DOHH2 (cell line): ENCODE results near the gene DNMT1.

Source experiments
- H3F3A ChIP-seq: fragments of 200-600 bp; sonication (generic), shearing (Covaris generic); 2 replicates; pipeline ENCODE4 v1.6.0; 2016; ENCODE audit warnings: antibody characterized with exemption, mild to moderate bottlenecking; ENCODE audit not compliant: control insufficient read depth, insufficient read depth
- H3K27ac ChIP-seq: fragments of 200-600 bp; sonication (generic); 2 replicates; pipeline ENCODE4 v1.5.1; 2014; ENCODE audit warnings: low read depth, mild to moderate bottlenecking, low read length, moderate library complexity
- H3K27me3 ChIP-seq: fragments of 200-600 bp; sonication (generic); 2 replicates; pipeline ENCODE4 v1.6.1; 2014; ENCODE audit warnings: mild to moderate bottlenecking, low read length, mixed read lengths; ENCODE audit not compliant: control insufficient read depth
- H3K36me3 ChIP-seq: fragments of 200-600 bp; sonication (generic); 2 replicates; pipeline ENCODE4 v1.6.1; 2014; ENCODE audit warnings: mild to moderate bottlenecking, low read length, moderate library complexity, mixed read lengths; ENCODE audit not compliant: control insufficient read depth
- H3K4me1 ChIP-seq: fragments of 200-600 bp; sonication (generic); 2 replicates; pipeline ENCODE4 v1.6.1; 2014; ENCODE audit warnings: mild to moderate bottlenecking, low read length, mixed read lengths; ENCODE audit not compliant: control insufficient read depth
- H3K4me2 ChIP-seq: fragments of 200-600 bp; sonication (generic); 2 replicates; pipeline ENCODE4 v1.6.0; 2014; ENCODE audit warnings: mild to moderate bottlenecking, low read length, moderate library complexity
- H3K4me3 ChIP-seq: fragments of 200-600 bp; sonication (generic); 2 replicates; pipeline ENCODE4 v1.5.1; 2014; ENCODE audit warnings: mild to moderate bottlenecking, low read length, mixed read lengths
- H3K79me2 ChIP-seq: fragments of 200-600 bp; sonication (generic); 2 replicates; pipeline ENCODE4 v1.6.1; 2014; ENCODE audit warnings: mild to moderate bottlenecking, low read length, mixed read lengths; ENCODE audit not compliant: control insufficient read depth
- H3K9me2 ChIP-seq: fragments of 200-600 bp; sonication (generic); replicated peaks from 2 replicates; pipeline ENCODE4 v1.6.1; 2014; ENCODE audit warnings: mild to moderate bottlenecking, low read length, mixed read lengths; ENCODE audit not compliant: control insufficient read depth
- H3K9me3 ChIP-seq: fragments of 200-600 bp; sonication (generic); 2 replicates; pipeline ENCODE4 v1.6.1; 2014; ENCODE audit warnings: antibody characterized with exemption, low read length, mixed read lengths; ENCODE audit not compliant: control insufficient read depth, insufficient read depth
- H4K20me1 ChIP-seq: fragments of 200-600 bp; sonication (generic); 2 replicates; pipeline ENCODE4 v1.6.0; 2014; ENCODE audit warnings: low read depth, mild to moderate bottlenecking, antibody characterized with exemption, low read length, moderate library complexity; ENCODE audit not compliant: control insufficient read depth, insufficient read depth
- EZH2phosphoT487 ChIP-seq: fragments of 200-600 bp; sonication (generic); IDR thresholded peaks from 2 replicates; pipeline ENCODE4 v1.6.1; 2017; ENCODE audit warnings: borderline replicate concordance, mild to moderate bottlenecking, antibody characterized with exemption, low read length, moderate library complexity, mixed read lengths
- TF ChIP-seq, protein P1 (sequence below): fragments of 200-600 bp; sonication (generic); IDR thresholded peaks from one replicate; pipeline ENCODE4 v1.5.1; 2014; ENCODE audit warnings: antibody characterized with exemption, mild to moderate bottlenecking, low read depth, low read length; ENCODE audit not compliant: poor library complexity, severe bottlenecking

Gene DNMT1

DNA sequence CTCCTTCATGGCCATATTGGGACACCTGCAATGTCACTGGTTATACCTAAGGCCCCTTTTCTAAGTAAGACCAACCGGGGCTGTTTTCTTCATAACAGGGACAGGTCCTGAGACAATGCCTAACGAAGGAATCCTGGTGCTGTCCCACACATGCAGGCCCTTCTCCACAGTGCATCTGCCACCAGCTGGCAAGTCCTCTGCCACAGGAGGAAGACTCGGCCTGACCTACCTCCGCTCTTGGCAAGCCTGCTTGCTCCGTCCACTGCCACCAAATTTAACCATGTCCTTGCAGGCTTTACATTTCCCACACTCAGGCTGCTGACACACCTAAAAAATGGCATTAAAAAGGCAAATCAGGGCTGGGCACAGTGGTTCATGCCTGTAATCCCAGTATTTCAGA, 43.2 kb downstream of the DNMT1 start:
- no peak overlapping the region for H3K4me3 ChIP-seq
- peaks cover 11% of the 10 kb centered on the region for H3F3A ChIP-seq
- TF ChIP-seq EZH2phosphoT487, result no peak
- TF ChIP-seq, protein P1, sequence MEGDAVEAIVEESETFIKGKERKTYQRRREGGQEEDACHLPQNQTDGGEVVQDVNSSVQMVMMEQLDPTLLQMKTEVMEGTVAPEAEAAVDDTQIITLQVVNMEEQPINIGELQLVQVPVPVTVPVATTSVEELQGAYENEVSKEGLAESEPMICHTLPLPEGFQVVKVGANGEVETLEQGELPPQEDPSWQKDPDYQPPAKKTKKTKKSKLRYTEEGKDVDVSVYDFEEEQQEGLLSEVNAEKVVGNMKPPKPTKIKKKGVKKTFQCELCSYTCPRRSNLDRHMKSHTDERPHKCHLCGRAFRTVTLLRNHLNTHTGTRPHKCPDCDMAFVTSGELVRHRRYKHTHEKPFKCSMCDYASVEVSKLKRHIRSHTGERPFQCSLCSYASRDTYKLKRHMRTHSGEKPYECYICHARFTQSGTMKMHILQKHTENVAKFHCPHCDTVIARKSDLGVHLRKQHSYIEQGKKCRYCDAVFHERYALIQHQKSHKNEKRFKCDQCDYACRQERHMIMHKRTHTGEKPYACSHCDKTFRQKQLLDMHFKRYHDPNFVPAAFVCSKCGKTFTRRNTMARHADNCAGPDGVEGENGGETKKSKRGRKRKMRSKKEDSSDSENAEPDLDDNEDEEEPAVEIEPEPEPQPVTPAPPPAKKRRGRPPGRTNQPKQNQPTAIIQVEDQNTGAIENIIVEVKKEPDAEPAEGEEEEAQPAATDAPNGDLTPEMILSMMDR, result no peak
- no peaks in the 10 kb centered on the region for H3K9me2 ChIP-seq
- no peak overlapping the region for H3K4me2 ChIP-seq
- no peak overlapping the region for H3K27ac ChIP-seq
- H3K36me3 ChIP-seq, result peaks cover 92% of the 10 kb centered on the region
- no peaks in the 10 kb centered on the region for H3K4me1 ChIP-seq
- peaks cover 16% of the 10 kb centered on the region; the same call in 1 of the 2 replicates for H4K20me1 ChIP-seq
- H3K9me3 ChIP-seq, result no peaks in the 10 kb centered on the region
- peaks cover 64% of the 10 kb centered on the region for H3K79me2 ChIP-seq
- no peaks in the 10 kb centered on the region for H3K27me3 ChIP-seq

DNA sequence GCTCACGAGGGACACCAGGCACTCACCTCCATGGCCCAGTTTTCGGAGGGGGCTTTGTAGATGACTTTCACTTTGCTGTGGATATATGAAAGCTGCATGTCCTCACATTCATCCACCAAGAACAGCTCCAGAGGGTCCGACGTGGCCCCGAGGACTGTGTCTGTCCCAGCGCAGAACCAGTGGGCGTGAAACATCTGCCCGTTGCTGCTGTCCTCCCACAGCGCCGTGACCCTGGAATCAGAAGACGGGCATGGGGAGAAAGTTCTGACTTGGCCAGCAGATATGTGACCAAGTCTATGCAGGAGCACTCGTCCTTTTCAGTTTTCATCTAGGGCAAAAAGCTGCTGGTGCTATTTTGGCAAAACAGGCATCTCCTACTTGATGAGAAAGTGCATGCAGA, 45.3 kb downstream of the DNMT1 start:
- H3K27me3 ChIP-seq, result no peaks in the 10 kb centered on the region
- peaks cover 64% of the 10 kb centered on the region for H3K79me2 ChIP-seq
- no peaks in the 10 kb centered on the region for H3K4me1 ChIP-seq
- H3K27ac ChIP-seq, result no peak overlapping the region
- TF ChIP-seq, protein P1, result no peak
- no peak for TF ChIP-seq EZH2phosphoT487
- H3K9me3 ChIP-seq, result no peaks in the 10 kb centered on the region
- H4K20me1 ChIP-seq, result peaks cover 22% of the 10 kb centered on the region; the same call in 1 of the 2 replicates
- peaks cover 93% of the 10 kb centered on the region for H3K36me3 ChIP-seq
- H3K9me2 ChIP-seq, result no peaks in the 10 kb centered on the region
- H3F3A ChIP-seq, result peaks cover 13% of the 10 kb centered on the region
- H3K4me3 ChIP-seq, result no peak overlapping the region
- H3K4me2 ChIP-seq, result no peak overlapping the region

DNA sequence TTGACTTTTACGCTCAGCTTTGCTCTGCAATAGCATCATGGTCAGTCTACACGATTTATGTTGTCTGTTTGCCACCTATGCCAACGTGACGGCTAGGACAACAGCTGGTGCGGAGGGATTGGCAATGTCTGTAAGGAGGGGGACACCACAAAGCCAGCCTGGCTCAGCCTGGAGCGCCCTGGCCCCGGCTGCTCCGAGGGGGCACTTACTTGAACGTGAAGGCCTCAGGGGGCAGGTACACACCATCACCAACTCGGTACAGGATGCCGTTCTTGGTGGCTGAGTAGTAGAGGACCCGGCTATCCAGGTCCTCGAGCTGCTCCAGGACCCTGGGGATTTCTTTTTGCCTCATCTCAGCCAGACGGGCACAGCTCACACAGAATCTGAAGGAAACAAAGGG, 48.6 kb downstream of the DNMT1 start:
- Histone ChIP-seq H3K4me3 (no peak overlapping the region), H3K36me3 (peaks cover 94% of the 10 kb centered on the region)
- no peak for TF ChIP-seq EZH2phosphoT487
- TF ChIP-seq, protein P1, result no peak

DNA sequence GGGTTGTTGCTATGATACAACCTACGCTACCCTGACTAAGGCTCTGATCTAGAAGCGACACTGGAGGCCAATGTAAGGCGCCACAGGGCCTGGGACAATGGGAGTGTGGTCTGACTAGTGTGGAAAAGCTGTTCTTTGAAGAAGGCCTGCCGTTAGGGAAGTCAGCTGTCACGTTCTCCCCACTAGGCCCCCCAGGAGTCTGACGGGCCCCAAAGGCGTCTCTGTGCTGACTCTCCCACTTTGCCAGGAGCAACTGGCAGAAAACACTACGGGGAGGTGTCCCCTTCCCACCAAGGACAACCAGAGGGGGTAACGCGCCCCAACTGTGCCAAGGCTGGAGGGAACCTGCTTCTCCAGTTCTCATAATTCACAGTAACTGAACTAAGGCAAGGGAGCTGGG, 49.7 kb downstream of the DNMT1 start:
- no peaks in the 10 kb centered on the region for H3K27me3 ChIP-seq
- peaks cover 58% of the 10 kb centered on the region for H3K79me2 ChIP-seq
- no peaks in the 10 kb centered on the region for H3K9me2 ChIP-seq
- no peak overlapping the region for H3K27ac ChIP-seq
- H3K4me3 ChIP-seq, result no peak overlapping the region
- H3K4me2 ChIP-seq, result no peak overlapping the region
- TF ChIP-seq, protein P1, result no peak
- no peak for TF ChIP-seq EZH2phosphoT487
- no peaks in the 10 kb centered on the region for H3K4me1 ChIP-seq
- no peaks in the 10 kb centered on the region for H3K9me3 ChIP-seq
- H4K20me1 ChIP-seq, result peaks cover 22% of the 10 kb centered on the region; the same call in 1 of the 2 replicates
- peaks cover 14% of the 10 kb centered on the region for H3F3A ChIP-seq
- H3K36me3 ChIP-seq, result peaks cover 94% of the 10 kb centered on the region

More for the DNA sequence above, 48.6 kb downstream of the DNMT1 start:
- peaks cover 60% of the 10 kb centered on the region for H3K79me2 ChIP-seq
- H3K9me2 ChIP-seq, result no peaks in the 10 kb centered on the region
- peaks cover 13% of the 10 kb centered on the region for H3F3A ChIP-seq
- H3K27ac ChIP-seq, result no peak overlapping the region
- peaks cover 26% of the 10 kb centered on the region; the same call in 1 of the 2 replicates for H4K20me1 ChIP-seq
- no peaks in the 10 kb centered on the region for H3K4me1 ChIP-seq
- H3K9me3 ChIP-seq, result no peaks in the 10 kb centered on the region
- no peak overlapping the region for H3K4me2 ChIP-seq
- H3K27me3 ChIP-seq, result no peaks in the 10 kb centered on the region
